OCI-LY1 (cell line): ENCODE data around the gene ATXN1.

Experiments
- H2AFZ ChIP-seq: fragments of 200-600 bp; sonication (generic), shearing (Covaris generic); 2 replicates; pipeline ENCODE4 v1.6.0; 2014; ENCODE audit warnings: antibody characterized with exemption, mild to moderate bottlenecking, low read length
- H3F3A ChIP-seq: fragments of 200-600 bp; sonication (generic), shearing (Covaris generic); 2 replicates; pipeline ENCODE4 v1.6.0; 2014; ENCODE audit warnings: mild to moderate bottlenecking, antibody characterized with exemption, low read length, moderate library complexity; ENCODE audit not compliant: insufficient read depth
- H3K27ac ChIP-seq: fragments of 200-600 bp; sonication (generic); 2 replicates; pipeline ENCODE4 v1.5.1; 2014; ENCODE audit warnings: low read length, mixed run types, mild to moderate bottlenecking, low read depth; ENCODE audit not compliant: poor library complexity, severe bottlenecking
- H3K27me3 ChIP-seq: fragments of 200-600 bp; sonication (generic); 2 replicates; pipeline ENCODE4 v1.6.0; 2014; ENCODE audit warnings: antibody characterized with exemption, mild to moderate bottlenecking, low read length, moderate library complexity; ENCODE audit not compliant: insufficient read depth
- H3K36me3 ChIP-seq: fragments of 200-600 bp; sonication (generic); 2 replicates; pipeline ENCODE4 v1.6.1; 2014; ENCODE audit warnings: mild to moderate bottlenecking, antibody characterized with exemption, low read length, moderate library complexity, mixed read lengths; ENCODE audit not compliant: insufficient read depth
- H3K4me1 ChIP-seq: fragments of 200-600 bp; sonication (generic); 2 replicates; pipeline ENCODE4 v1.5.1; 2014; ENCODE audit warnings: mild to moderate bottlenecking, low read length, moderate library complexity; ENCODE audit not compliant: insufficient read depth, severe bottlenecking
- H3K4me2 ChIP-seq: fragments of 200-600 bp; sonication (generic), shearing (Covaris generic); 2 replicates; pipeline ENCODE4 v1.6.1; 2014; ENCODE audit warnings: low read length
- H3K4me3 ChIP-seq: fragments of 200-600 bp; sonication (generic); 2 replicates; pipeline ENCODE4 v1.5.1; 2014; ENCODE audit warnings: low read length, low read depth, mild to moderate bottlenecking, mixed read lengths; ENCODE audit not compliant: poor library complexity, severe bottlenecking
- H3K79me2 ChIP-seq: fragments of 200-600 bp; shearing (Covaris generic); 2 replicates; pipeline ENCODE4 v1.6.1; 2016; ENCODE audit warnings: mixed run types, low read length, mixed read lengths; ENCODE audit not compliant: insufficient read depth
- H3K9ac ChIP-seq: fragments of 200-600 bp; sonication (generic), shearing (Covaris generic); 2 replicates; pipeline ENCODE4 v1.6.1; 2014; ENCODE audit warnings: mild to moderate bottlenecking, low read length, mixed read lengths
- H3K9me2 ChIP-seq: fragments of 200-600 bp; sonication (generic), shearing (Covaris generic); 2 replicates; pipeline ENCODE4 v1.6.1; 2014; ENCODE audit warnings: low read depth, mild to moderate bottlenecking, low read length, mixed read lengths
- H3K9me3 ChIP-seq: fragments of 200-600 bp; shearing (Covaris generic); 2 replicates; pipeline ENCODE4 v1.6.1; 2014; ENCODE audit warnings: low read length, mixed read lengths
- H4K20me1 ChIP-seq: fragments of 200-600 bp; sonication (generic), shearing (Covaris generic); 2 replicates; pipeline ENCODE4 v1.6.0; 2016; ENCODE audit warnings: mild to moderate bottlenecking, low read length; ENCODE audit not compliant: insufficient read depth
- EZH2 ChIP-seq: fragments of 200-600 bp; sonication (generic), shearing (Covaris generic); IDR thresholded peaks from 2 replicates; pipeline ENCODE4 v1.8.0; 2017; ENCODE audit warnings: borderline replicate concordance, mixed run types, mild to moderate bottlenecking, antibody characterized with exemption, low read length, moderate library complexity, mixed read lengths
- TF ChIP-seq, protein P1 (sequence below): fragments of 200-600 bp; sonication (generic), shearing (Covaris generic); IDR thresholded peaks from 2 replicates; pipeline ENCODE4 v1.5.1; 2017; ENCODE audit warnings: mild to moderate bottlenecking, antibody characterized with exemption, low read length, moderate library complexity, mixed read lengths

ATXN1 gene

GRCh38 chr6:16728513-16729182, 32.6 kb downstream of the ATXN1 start:
- H3F3A ChIP-seq = no peaks in the 10 kb centered on the region
- H3K9ac ChIP-seq = no peak overlapping the region
- H3K4me3 ChIP-seq = no peak overlapping the region
- H3K9me2 ChIP-seq = no peaks in the 10 kb centered on the region
- H4K20me1 ChIP-seq = no peaks in the 10 kb centered on the region
- no peaks in the 10 kb centered on the region for H3K79me2 ChIP-seq
- no peaks in the 10 kb centered on the region for H3K27me3 ChIP-seq
- H3K9me3 ChIP-seq = no peaks in the 10 kb centered on the region
- H2AFZ ChIP-seq = no peak overlapping the region
- no peaks in the 10 kb centered on the region for H3K4me1 ChIP-seq
- no peak overlapping the region for H3K27ac ChIP-seq
- H3K36me3 ChIP-seq = no peaks in the 10 kb centered on the region
- no peak overlapping the region for H3K4me2 ChIP-seq
- no peak for TF ChIP-seq EZH2
- TF ChIP-seq, protein P1, sequence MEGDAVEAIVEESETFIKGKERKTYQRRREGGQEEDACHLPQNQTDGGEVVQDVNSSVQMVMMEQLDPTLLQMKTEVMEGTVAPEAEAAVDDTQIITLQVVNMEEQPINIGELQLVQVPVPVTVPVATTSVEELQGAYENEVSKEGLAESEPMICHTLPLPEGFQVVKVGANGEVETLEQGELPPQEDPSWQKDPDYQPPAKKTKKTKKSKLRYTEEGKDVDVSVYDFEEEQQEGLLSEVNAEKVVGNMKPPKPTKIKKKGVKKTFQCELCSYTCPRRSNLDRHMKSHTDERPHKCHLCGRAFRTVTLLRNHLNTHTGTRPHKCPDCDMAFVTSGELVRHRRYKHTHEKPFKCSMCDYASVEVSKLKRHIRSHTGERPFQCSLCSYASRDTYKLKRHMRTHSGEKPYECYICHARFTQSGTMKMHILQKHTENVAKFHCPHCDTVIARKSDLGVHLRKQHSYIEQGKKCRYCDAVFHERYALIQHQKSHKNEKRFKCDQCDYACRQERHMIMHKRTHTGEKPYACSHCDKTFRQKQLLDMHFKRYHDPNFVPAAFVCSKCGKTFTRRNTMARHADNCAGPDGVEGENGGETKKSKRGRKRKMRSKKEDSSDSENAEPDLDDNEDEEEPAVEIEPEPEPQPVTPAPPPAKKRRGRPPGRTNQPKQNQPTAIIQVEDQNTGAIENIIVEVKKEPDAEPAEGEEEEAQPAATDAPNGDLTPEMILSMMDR = no peak

DNA sequence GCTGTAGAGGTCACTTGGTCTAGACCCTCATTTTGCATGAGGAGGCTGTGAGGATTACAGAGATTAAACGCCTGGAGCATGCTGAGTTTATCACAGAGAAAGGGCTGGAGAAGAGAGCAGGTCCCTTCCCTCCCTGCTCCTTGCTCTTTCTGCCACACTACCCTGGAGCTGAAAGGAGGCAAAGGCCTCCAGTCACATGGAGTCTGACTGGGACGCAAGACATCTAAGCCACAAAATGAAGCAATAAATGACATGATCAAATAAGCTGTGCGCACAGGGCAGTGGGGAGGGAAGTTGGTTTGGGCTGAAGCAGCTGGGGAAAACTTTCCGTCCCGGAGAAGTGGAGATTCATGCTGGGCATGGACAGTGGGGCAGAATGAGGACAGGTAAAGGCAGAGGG, 33.3 kb downstream of the ATXN1 start:
- no peaks in the 10 kb centered on the region for H3K79me2 ChIP-seq
- H3K9ac ChIP-seq = no peak overlapping the region
- H3K4me1 ChIP-seq = no peaks in the 10 kb centered on the region

GRCh38 chr6:16725145-16725864, 36.0 kb downstream of the ATXN1 start:
- Histone ChIP-seq H3K79me2 (no peaks in the 10 kb centered on the region), H4K20me1 (no peaks in the 10 kb centered on the region), H3K4me1 (no peaks in the 10 kb centered on the region), H3F3A (no peaks in the 10 kb centered on the region), H3K4me2 (no peak overlapping the region), H3K9me3 (no peaks in the 10 kb centered on the region), H3K27me3 (no peaks in the 10 kb centered on the region), H3K4me3 (no peak overlapping the region), H3K9me2 (no peaks in the 10 kb centered on the region), H3K27ac (no peak overlapping the region), H2AFZ (no peak overlapping the region), H3K36me3 (no peaks in the 10 kb centered on the region), H3K9ac (no peak overlapping the region)
- TF ChIP-seq, protein P1 = no peak
- TF ChIP-seq EZH2 = no peak

More for the DNA sequence above, 33.3 kb downstream of the ATXN1 start:
- TF ChIP-seq, protein P1 = no peak
- no peak for TF ChIP-seq EZH2
- Histone ChIP-seq H3K36me3 (no peaks in the 10 kb centered on the region), H3K4me3 (no peak overlapping the region), H2AFZ (no peak overlapping the region), H3K9me2 (no peaks in the 10 kb centered on the region), H4K20me1 (no peaks in the 10 kb centered on the region), H3F3A (no peaks in the 10 kb centered on the region), H3K9me3 (no peaks in the 10 kb centered on the region), H3K27ac (no peak overlapping the region), H3K27me3 (no peaks in the 10 kb centered on the region), H3K4me2 (no peak overlapping the region)
